ENCODE measurements around the gene CCDC60.

DNA sequence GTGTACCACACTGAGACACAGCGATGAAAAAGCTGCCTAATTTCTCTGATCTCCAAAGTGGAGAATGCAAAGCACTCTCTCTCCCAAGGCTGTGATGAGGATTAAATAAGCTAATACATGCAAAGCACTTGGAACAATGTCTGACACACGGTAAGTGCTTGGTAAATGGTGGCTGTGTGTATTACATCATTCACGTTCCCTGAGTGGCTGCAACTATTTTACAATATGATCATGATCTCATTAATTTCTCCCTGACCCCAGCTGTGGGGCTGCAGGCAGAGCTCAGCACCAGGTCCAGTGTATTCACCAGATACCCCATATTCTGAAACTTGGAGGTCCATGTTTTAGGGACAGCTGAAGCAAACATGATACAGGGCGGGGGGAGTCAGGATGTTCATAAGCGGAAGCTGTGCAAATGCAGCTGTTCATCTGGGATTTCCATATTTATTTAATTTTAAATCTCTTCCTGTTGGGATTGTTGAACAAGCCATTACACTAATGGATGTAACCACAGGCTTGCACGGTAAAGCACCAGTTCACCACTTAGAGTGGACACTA lies 106.4 kb downstream of the CCDC60 start:
- TF ChIP-seq CTCF (IDR thresholded peaks at IDR 0.05) (no peak), POLR2AphosphoS5 (IDR thresholded peaks at IDR 0.05) (no peak), POLR2A (IDR thresholded peaks at IDR 0.05) (no peak)

Measured in prostate gland (tissue), 2 donors.